HG03135 (cell line): ENCODE data around the gene HIVEP3.

Source experiments
- ATAC-seq: cut with Tn5 transposase; IDR thresholded peaks from one replicate; pipeline ENCODE4 v1.9.1; 2021; ENCODE audit warnings: mild to moderate bottlenecking, moderate library complexity; ENCODE audit not compliant: unreplicated experiment

Gene HIVEP3

GRCh38 chr1:41461790-41462679 lies 456.7 kb downstream of the HIVEP3 start:
- ATAC-seq = no peak

GRCh38 chr1:41456847-41457540 lies 461.7 kb downstream of the HIVEP3 start:
- ATAC-seq = no peak
